ENCODE measurements around the gene CUL2. TPM values are rescaled to one million over a fixed set of nuclear protein-coding genes. Genes with fewer than 3 reads are reported as not detected.
"Not testable (repeated sequence)": the region's sequence is repeated elsewhere in the genome, so short reads cannot be mapped to it uniquely, and the experiment has no call there.

The CUL2 gene
- total RNA-seq, 1 experiment from 2014 or later = 36.1 TPM

DNA sequence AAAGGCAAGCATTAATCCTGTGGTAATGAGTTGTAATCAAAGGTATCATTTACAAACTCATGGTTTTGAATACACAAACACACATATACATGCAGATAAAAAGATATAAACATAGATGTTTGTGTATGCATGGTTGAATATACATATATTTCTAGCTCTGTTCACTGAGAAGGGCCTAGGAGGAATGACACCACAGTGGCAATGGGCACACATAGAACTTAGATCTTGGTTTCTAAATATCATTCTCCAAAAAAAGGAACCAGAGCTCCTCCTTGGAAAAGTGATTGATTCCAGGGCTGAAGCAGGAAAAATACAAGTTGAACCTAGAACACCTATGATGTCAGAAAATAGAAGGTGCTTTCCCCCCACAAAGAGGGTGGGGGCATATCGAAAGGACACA, 6.9 kb downstream of the CUL2 start:
- CTCF ChIA-PET = no interaction called here
- ATAC-seq (no peak), DNase-seq (ENCODE audit: low read depth, low spot score) (no peak)
- no peaks in the 10 kb centered on the region for H3K9me2 ChIP-seq (ENCODE audit: insufficient read depth)
- H3K9ac ChIP-seq (ENCODE audit: low read length) = no peak overlapping the region
- TF ChIP-seq EZH2phosphoT487 (IDR thresholded peaks at IDR 0.05; ENCODE audit: borderline replicate concordance) = no peak
- TF ChIP-seq ELF1 (IDR thresholded peaks at IDR 0.05; ENCODE audit: borderline replicate concordance, low read depth) = no peak
- TF ChIP-seq, protein P1, sequence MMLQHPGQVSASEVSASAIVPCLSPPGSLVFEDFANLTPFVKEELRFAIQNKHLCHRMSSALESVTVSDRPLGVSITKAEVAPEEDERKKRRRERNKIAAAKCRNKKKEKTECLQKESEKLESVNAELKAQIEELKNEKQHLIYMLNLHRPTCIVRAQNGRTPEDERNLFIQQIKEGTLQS (IDR thresholded peaks at IDR 0.05) = no peak
- TF ChIP-seq JUND (IDR thresholded peaks at IDR 0.05) = no peak
- no peak for TF ChIP-seq TCF7L2 (IDR thresholded peaks at IDR 0.05; ENCODE audit: borderline replicate concordance, extremely low read depth, insufficient read depth, insufficient read length)
- no peak for TF ChIP-seq RAD21 (IDR thresholded peaks at IDR 0.05; ENCODE audit: low read depth)
- TF ChIP-seq, protein P2, sequence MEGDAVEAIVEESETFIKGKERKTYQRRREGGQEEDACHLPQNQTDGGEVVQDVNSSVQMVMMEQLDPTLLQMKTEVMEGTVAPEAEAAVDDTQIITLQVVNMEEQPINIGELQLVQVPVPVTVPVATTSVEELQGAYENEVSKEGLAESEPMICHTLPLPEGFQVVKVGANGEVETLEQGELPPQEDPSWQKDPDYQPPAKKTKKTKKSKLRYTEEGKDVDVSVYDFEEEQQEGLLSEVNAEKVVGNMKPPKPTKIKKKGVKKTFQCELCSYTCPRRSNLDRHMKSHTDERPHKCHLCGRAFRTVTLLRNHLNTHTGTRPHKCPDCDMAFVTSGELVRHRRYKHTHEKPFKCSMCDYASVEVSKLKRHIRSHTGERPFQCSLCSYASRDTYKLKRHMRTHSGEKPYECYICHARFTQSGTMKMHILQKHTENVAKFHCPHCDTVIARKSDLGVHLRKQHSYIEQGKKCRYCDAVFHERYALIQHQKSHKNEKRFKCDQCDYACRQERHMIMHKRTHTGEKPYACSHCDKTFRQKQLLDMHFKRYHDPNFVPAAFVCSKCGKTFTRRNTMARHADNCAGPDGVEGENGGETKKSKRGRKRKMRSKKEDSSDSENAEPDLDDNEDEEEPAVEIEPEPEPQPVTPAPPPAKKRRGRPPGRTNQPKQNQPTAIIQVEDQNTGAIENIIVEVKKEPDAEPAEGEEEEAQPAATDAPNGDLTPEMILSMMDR (IDR thresholded peaks at IDR 0.05 in 2 of 3, conservative IDR thresholded peaks at IDR 0.05 in 1 of 3; ENCODE audit: borderline replicate concordance in 1 of 3, insufficient read depth in 1 of 3, low read depth in 2 of 3, low read length in 2 of 3) = no peak
- no peak for TF ChIP-seq POLR2A (IDR thresholded peaks at IDR 0.05; ENCODE audit: borderline replicate concordance, extremely low read depth, insufficient read depth, insufficient read length)
- TF ChIP-seq CEBPB (IDR thresholded peaks at IDR 0.05; ENCODE audit: low read depth) = no peak
- no peak for TF ChIP-seq FOSL1 (IDR thresholded peaks at IDR 0.05; ENCODE audit: low read depth)
- no peak overlapping the region for H2AFZ ChIP-seq (ENCODE audit: low read depth, low read length, poor library complexity, severe bottlenecking)
- RAD21 ChIA-PET (ENCODE audit: low non-redundant PET in 1 of 2, low total read pairs in 2 of 2, uncharacterized antibody in 2 of 2, unreplicated experiment in 2 of 2) = no interaction called here
- no TSS peak for BruUV-seq (replicated peaks)
- no peaks in the 10 kb centered on the region for H3K9me3 ChIP-seq (ENCODE audit: control insufficient read depth in 1 of 2, insufficient read depth in 1 of 2, low read depth in 1 of 2, low read length in 2 of 2)
- H3K27ac ChIP-seq (ENCODE audit: low read depth, low read length) = no peak overlapping the region
- H4K20me1 ChIP-seq (ENCODE audit: insufficient read depth) = no peaks in the 10 kb centered on the region
- no peaks in the 10 kb centered on the region for H3K27me3 ChIP-seq (ENCODE audit: insufficient read depth, low read length)
- peaks cover 90% of the 10 kb centered on the region for H3K79me2 ChIP-seq (ENCODE audit: insufficient read depth, low read length)
- H3K36me3 ChIP-seq (ENCODE audit: control insufficient read depth in 1 of 2, insufficient read depth in 2 of 2, low read length in 2 of 2) = no peaks in the 10 kb centered on the region
- intact Hi-C loops (cut with micrococcal nuclease) = no loop called here
- POLR2A ChIA-PET = no interaction called here
- H3K4me3 ChIP-seq (replicated peaks in 1 of 2; ENCODE audit: low read depth in 1 of 2, low read length in 2 of 2) = no peak overlapping the region
- no peak overlapping the region for H3K4me2 ChIP-seq (ENCODE audit: low read length)
- H3K4me1 ChIP-seq (ENCODE audit: control insufficient read depth in 1 of 2, insufficient read depth in 2 of 2, low read length in 2 of 2) = peaks cover 2 to 10% of the 10 kb centered on the region in 2 experiments; a peak in 1 of 4 replicates

DNA sequence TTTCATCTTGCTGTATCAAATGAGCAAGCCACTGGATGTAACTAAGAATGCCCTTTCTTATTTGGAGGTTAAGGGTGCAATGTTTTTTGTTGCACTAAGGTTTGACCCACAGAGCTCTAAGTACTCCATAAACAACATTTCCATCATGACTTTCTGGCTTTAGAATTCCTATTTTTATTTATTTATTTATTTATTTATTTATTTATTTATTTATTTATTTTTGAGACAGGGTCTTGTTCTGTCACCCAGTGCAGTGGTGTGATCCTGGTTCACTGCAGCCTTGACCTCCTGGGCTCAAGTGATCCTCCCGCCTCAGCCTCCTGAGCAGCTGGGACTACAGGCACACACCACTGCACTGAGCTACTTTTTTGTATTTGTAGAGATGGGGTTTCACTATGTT, 9.9 kb downstream of the CUL2 start:
- H3K4me3 ChIP-seq (replicated peaks in 1 of 2; ENCODE audit: low read depth in 1 of 2, low read length in 2 of 2); H3K36me3 ChIP-seq (ENCODE audit: control insufficient read depth in 1 of 2, insufficient read depth in 2 of 2, low read length in 2 of 2); intact Hi-C loops (cut with micrococcal nuclease); H3K27me3 ChIP-seq (ENCODE audit: insufficient read depth, low read length); ATAC-seq; H3K9me3 ChIP-seq (ENCODE audit: control insufficient read depth in 1 of 2, insufficient read depth in 1 of 2, low read depth in 1 of 2, low read length in 2 of 2); H2AFZ ChIP-seq (ENCODE audit: low read depth, low read length, poor library complexity, severe bottlenecking); BruUV-seq (replicated peaks); H3K9me2 ChIP-seq (ENCODE audit: insufficient read depth); RAD21 ChIA-PET (ENCODE audit: low non-redundant PET in 1 of 2, low total read pairs in 2 of 2, uncharacterized antibody in 2 of 2, unreplicated experiment in 2 of 2); CTCF ChIA-PET; DNase-seq (ENCODE audit: low read depth, low spot score); H3K27ac ChIP-seq (ENCODE audit: low read depth, low read length); H3K9ac ChIP-seq (ENCODE audit: low read length); H4K20me1 ChIP-seq (ENCODE audit: insufficient read depth); H3K4me1 ChIP-seq (ENCODE audit: control insufficient read depth in 1 of 2, insufficient read depth in 2 of 2, low read length in 2 of 2): not testable (repeated sequence)
- H3K79me2 ChIP-seq (ENCODE audit: insufficient read depth, low read length) = peaks cover 71% of the 10 kb centered on the region
- H3K4me2 ChIP-seq (ENCODE audit: low read length) = peak overlapping the region; percentile 12; the same call in 1 of the 2 replicates
- POLR2A ChIA-PET = interaction anchor here (0.6 kb wide), 1 partner anchor 493 kb away, joined by 3 read pairs; no protein-coding TSS in a partner anchor

All from HCT116 (cell line).